A549 (cell line): ENCODE data around the gene CFAP410. TPM values are rescaled to one million over a fixed set of nuclear protein-coding genes. Genes with fewer than 3 reads are reported as not detected.

Experiments
- ATAC-seq, 2 experiments: fragments of 200-7000 bp in 1 of 2; fragments of >200 bp in 1 of 2; cut with Nextera tagmentation in 1 of 2; cut with Tn5 transposase in 1 of 2; 3 replicates each; pipeline versions ENCODE4 v1.8.0 to v1.9.1; 2018 to 2020; ENCODE audit warnings: mild to moderate bottlenecking in 1 of 2, moderate library complexity in 1 of 2
- CTCF ChIA-PET: fragments of 300-600 bp; sonication (Branson Sonifier 250); formaldehyde crosslinking; extraction: SDS; loops from one replicate; lab custom pipeline; 2021; ENCODE audit warnings: antibody characterized with exemption, inconsistent platforms; lab: Yijun Ruan, JAX
- POLR2A ChIA-PET: fragments of 350-600 bp; formaldehyde crosslinking; extraction: SDS; loops from one replicate; lab custom pipeline; 2021; ENCODE audit warnings: antibody characterized with exemption, inconsistent platforms; lab: Yijun Ruan, JAX
- DNase-seq, 2 experiments: peaks; one replicate each; pipeline versions ENCODE4 v3.0.0 to v3.0.0-alpha.2; 2011 to 2016; ENCODE audit warnings: low read depth in 1 of 2, low spot score in 1 of 2
- FAIRE-seq: peaks from 2 replicates; lab custom pipeline; 2011; peaks lifted over from hg19 to GRCh38; lab: Jason Lieb, UNC
- H3K27ac ChIP-seq, 2 experiments: fragments of >200 bp; sonication (Bioruptor Twin); formaldehyde crosslinking; 3 replicates each; pipeline ENCODE4 v1.5.1; 2016 to 2017
- H3K4me1 ChIP-seq: fragments of >200 bp; sonication (Bioruptor Twin); formaldehyde crosslinking; 3 replicates; pipeline ENCODE4 v1.6.1; 2016
- H3K4me2 ChIP-seq: fragments of >200 bp; sonication (Bioruptor Twin); formaldehyde crosslinking; 3 replicates; pipeline ENCODE4 v1.6.1; 2016
- H3K4me3 ChIP-seq: fragments of >200 bp; sonication (Bioruptor Twin); formaldehyde crosslinking; 3 replicates; pipeline ENCODE4 v1.5.1; 2016
- H3K9me3 ChIP-seq: fragments of >200 bp; sonication (Bioruptor Twin); formaldehyde crosslinking; 3 replicates; pipeline ENCODE4 v1.6.1; 2016
- CHD4 ChIP-seq: fragments of 200-600 bp; sonication (generic); IDR thresholded peaks from 2 replicates; pipeline ENCODE4 v1.6.1; 2016; ENCODE audit warnings: antibody characterized with exemption, mild to moderate bottlenecking, borderline replicate concordance
- ELK1 ChIP-seq: fragments of 150-350 bp; IDR thresholded peaks from 2 replicates; pipeline ENCODE4 v1.6.1; 2014; ENCODE audit warnings: low read depth, mild to moderate bottlenecking, low read length
- HEYL ChIP-seq: fragments of 250-450 bp; sonication (Bioruptor Pico); IDR thresholded peaks from 2 replicates; pipeline ENCODE4 v1.8.0; 2021; ENCODE audit warnings: mild to moderate bottlenecking, moderate library complexity
- HOXB5 ChIP-seq: fragments of 250-450 bp; sonication (Bioruptor Pico); IDR thresholded peaks from 2 replicates; pipeline ENCODE4 v1.5.0; 2020; ENCODE audit warnings: mild to moderate bottlenecking, moderate library complexity
- KDM1A ChIP-seq: fragments of 200-600 bp; sonication (generic); IDR thresholded peaks from 2 replicates; pipeline ENCODE4 v1.6.1; 2016; ENCODE audit warnings: low read depth, mild to moderate bottlenecking
- MAFK ChIP-seq: fragments of 450-650 bp; IDR thresholded peaks from 2 replicates; pipeline ENCODE4 v1.6.1; 2014; ENCODE audit not compliant: partially characterized antibody
- RARB ChIP-seq: fragments of 250-450 bp; sonication (Bioruptor Pico); IDR thresholded peaks from 2 replicates; pipeline ENCODE4 v1.8.0; 2021; ENCODE audit warnings: mild to moderate bottlenecking, moderate library complexity
- RNF2 ChIP-seq: fragments of 200-600 bp; sonication (generic); IDR thresholded peaks from 2 replicates; pipeline ENCODE4 v1.6.1; 2016; ENCODE audit warnings: low read depth, mild to moderate bottlenecking, antibody characterized with exemption, moderate library complexity, borderline replicate concordance
- TP53 ChIP-seq: fragments of 250-450 bp; sonication (Bioruptor Pico); IDR thresholded peaks from 2 replicates; pipeline ENCODE4 v1.5.0; 2021; ENCODE audit warnings: mild to moderate bottlenecking, moderate library complexity
- WGBS: methylation state at CpG from one replicate; pipeline ENCODE4 v1.1.6; 2017; ENCODE audit errors: missing lambda C conversion rate; 5-methylcytosine and 5-hydroxymethylcytosine counted together
- polyA plus RNA-seq, 4 experiments: library from polyadenylated mRNA; depleted of rRNA in 3 of 4; stranded (reverse); fragments of >200 nt; fragmentation: RNase III in 1 of 4; extraction: RNeasy Plus Mini Kit Qiagen cat#74134 plus additional on column Dnase treatment in 1 of 4; gene quantifications; 2 replicates in 3 of 4; 3 replicates in 1 of 4; pipeline ENCODE4 v1.2.3, GENCODE V29; 2011 to 2017
- TF ChIP-seq, protein P1 (sequence below): IDR thresholded peaks from 2 replicates; pipeline ENCODE4 v1.6.1; 2012; ENCODE audit warnings: low read depth, borderline replicate concordance
- TF ChIP-seq, protein P2 (sequence below): fragments of 200-600 bp; sonication (generic); IDR thresholded peaks from 2 replicates; pipeline ENCODE4 v1.6.1; 2016; ENCODE audit warnings: antibody characterized with exemption, mild to moderate bottlenecking, moderate library complexity
- TF ChIP-seq, protein P3 (sequence below): fragments of 450-650 bp; IDR thresholded peaks from 2 replicates; pipeline ENCODE4 v1.6.1; 2014; ENCODE audit warnings: antibody characterized with exemption
- TF ChIP-seq, protein P4 (sequence below): fragments of >200 bp; sonication (Bioruptor Twin); formaldehyde crosslinking; IDR thresholded peaks from 3 replicates; pipeline ENCODE4 v1.5.1; 2016

Gene CFAP410
- polyA plus RNA-seq, 2 of the 4 experiments (the other 2 are of a cell fraction) = 3.2 to 7.1 TPM

DNA sequence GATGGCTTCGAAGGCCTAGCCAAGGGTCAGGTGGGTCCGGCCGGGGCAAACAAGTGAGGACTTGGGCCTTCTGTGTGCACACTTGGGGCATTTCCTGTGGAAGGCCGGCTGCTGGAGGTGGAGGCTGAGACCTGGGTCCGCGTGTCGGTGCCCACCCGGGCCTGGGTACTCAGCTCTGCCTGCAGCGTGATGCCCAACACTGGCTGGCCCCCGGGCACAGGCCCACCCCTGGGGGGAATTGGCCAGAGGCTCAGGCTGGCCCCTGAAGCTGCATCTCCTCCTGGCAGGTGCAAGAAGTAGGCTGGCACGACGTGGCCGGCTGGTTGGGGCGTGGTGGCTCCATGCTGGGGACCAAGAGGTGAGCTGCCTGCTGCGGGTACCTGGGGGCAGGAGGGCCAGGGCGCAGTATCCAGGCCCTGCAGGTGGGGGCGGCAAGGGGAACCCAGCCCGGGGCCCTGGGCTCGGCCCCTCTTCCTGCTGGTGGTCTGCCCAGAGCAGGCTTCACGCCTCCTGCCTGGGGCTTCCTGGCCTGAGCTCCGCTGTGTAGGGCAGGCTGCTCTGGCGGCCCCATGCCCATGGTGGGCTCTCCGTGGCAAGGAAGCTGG, 17.2 kb downstream of the CFAP410 start (continued):
- TF ChIP-seq, protein P1, sequence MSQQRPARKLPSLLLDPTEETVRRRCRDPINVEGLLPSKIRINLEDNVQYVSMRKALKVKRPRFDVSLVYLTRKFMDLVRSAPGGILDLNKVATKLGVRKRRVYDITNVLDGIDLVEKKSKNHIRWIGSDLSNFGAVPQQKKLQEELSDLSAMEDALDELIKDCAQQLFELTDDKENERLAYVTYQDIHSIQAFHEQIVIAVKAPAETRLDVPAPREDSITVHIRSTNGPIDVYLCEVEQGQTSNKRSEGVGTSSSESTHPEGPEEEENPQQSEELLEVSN = no peak
- TF ChIP-seq, protein P2, sequence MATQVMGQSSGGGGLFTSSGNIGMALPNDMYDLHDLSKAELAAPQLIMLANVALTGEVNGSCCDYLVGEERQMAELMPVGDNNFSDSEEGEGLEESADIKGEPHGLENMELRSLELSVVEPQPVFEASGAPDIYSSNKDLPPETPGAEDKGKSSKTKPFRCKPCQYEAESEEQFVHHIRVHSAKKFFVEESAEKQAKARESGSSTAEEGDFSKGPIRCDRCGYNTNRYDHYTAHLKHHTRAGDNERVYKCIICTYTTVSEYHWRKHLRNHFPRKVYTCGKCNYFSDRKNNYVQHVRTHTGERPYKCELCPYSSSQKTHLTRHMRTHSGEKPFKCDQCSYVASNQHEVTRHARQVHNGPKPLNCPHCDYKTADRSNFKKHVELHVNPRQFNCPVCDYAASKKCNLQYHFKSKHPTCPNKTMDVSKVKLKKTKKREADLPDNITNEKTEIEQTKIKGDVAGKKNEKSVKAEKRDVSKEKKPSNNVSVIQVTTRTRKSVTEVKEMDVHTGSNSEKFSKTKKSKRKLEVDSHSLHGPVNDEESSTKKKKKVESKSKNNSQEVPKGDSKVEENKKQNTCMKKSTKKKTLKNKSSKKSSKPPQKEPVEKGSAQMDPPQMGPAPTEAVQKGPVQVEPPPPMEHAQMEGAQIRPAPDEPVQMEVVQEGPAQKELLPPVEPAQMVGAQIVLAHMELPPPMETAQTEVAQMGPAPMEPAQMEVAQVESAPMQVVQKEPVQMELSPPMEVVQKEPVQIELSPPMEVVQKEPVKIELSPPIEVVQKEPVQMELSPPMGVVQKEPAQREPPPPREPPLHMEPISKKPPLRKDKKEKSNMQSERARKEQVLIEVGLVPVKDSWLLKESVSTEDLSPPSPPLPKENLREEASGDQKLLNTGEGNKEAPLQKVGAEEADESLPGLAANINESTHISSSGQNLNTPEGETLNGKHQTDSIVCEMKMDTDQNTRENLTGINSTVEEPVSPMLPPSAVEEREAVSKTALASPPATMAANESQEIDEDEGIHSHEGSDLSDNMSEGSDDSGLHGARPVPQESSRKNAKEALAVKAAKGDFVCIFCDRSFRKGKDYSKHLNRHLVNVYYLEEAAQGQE = no peak

DNA sequence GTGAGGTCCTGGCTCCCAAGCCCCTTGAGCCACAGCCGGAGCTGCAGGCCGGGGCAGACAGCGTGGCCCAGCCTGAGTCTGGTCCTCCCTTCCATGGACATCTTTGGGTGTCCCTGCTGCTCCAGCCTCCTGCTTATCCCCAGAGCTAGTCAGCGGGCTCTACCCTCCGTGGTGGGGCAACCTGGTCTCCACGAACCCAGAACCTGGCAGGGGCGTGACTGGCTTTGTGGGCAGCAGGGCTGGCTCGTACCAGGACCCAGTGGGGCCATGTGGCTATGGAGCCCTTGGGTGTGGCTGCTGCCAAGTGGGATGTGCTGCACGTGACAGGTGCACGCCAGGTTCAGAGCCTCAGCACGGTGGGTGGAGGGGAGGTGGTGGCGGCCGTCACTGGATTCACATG, 18.3 kb downstream of the CFAP410 start:
- no peak for ATAC-seq
- 95% methylated on average over 11 of the region's 13 CpGs for WGBS
- Histone ChIP-seq H3K4me3 (no peak overlapping the region), H3K9me3 (no peaks in the 10 kb centered on the region), H3K27ac (no peak overlapping the region), H3K4me2 (no peak overlapping the region), H3K4me1 (no peaks in the 10 kb centered on the region)
- POLR2A ChIA-PET = no interaction called here
- no peak for FAIRE-seq
- TF ChIP-seq, protein P3, sequence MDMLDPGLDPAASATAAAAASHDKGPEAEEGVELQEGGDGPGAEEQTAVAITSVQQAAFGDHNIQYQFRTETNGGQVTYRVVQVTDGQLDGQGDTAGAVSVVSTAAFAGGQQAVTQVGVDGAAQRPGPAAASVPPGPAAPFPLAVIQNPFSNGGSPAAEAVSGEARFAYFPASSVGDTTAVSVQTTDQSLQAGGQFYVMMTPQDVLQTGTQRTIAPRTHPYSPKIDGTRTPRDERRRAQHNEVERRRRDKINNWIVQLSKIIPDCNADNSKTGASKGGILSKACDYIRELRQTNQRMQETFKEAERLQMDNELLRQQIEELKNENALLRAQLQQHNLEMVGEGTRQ = no peak
- TF ChIP-seq HEYL (CRISPR knock-in tag) (no peak), HOXB5 (CRISPR knock-in tag) (no peak), ELK1 (no peak), RNF2 (no peak), KDM1A (no peak)
- TF ChIP-seq, protein P4, sequence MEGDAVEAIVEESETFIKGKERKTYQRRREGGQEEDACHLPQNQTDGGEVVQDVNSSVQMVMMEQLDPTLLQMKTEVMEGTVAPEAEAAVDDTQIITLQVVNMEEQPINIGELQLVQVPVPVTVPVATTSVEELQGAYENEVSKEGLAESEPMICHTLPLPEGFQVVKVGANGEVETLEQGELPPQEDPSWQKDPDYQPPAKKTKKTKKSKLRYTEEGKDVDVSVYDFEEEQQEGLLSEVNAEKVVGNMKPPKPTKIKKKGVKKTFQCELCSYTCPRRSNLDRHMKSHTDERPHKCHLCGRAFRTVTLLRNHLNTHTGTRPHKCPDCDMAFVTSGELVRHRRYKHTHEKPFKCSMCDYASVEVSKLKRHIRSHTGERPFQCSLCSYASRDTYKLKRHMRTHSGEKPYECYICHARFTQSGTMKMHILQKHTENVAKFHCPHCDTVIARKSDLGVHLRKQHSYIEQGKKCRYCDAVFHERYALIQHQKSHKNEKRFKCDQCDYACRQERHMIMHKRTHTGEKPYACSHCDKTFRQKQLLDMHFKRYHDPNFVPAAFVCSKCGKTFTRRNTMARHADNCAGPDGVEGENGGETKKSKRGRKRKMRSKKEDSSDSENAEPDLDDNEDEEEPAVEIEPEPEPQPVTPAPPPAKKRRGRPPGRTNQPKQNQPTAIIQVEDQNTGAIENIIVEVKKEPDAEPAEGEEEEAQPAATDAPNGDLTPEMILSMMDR = no peak
- CTCF ChIA-PET = interaction anchor here (1.9 to 2.6 kb wide), 2 partner anchors 16 to 23 kb away, joined by 6 to 8 read pairs; no protein-coding TSS in a partner anchor
- no peak for DNase-seq

DNA sequence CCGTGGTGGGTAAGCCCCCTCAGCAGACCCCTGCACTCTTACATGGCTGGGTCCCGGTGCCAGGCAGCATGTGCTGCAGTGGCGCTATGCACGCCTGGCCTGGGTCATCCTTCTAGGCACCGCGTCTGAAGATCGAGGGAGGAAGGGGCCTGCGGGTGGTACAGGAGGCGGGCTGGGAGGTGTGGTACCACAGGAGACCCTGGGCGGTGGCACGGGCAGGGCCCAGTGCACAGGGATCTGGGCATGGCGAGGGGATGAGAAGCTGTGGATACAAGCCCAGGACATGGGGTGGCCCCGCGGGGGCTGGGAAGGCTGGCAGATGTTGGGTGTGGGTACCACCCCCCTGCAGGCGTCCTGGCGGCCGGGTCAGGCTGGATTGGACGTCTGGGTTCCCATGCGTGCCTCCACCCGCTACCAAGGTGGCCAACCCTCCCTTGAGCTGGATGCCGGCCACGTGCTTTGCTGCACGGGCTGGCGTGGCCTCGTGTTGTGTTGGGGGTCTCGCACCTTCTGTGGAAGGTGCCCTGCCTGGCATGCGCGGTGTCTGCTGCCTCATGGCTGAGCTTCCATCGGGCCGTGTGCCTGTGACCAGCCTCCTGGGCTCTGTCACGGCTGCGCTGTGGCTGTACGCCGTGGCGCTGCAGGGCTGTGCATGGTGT, 19.7 kb downstream of the CFAP410 start:
- H3K4me3 ChIP-seq = no peak overlapping the region
- no peaks in the 10 kb centered on the region for H3K9me3 ChIP-seq
- 79% methylated on average over 4 of the region's 35 CpGs for WGBS
- ChIA-PET CTCF (interaction anchor here (0.7 to 2.6 kb wide), 3 partner anchors 9 to 22 kb away, joined by 3 to 8 read pairs (median 6); no protein-coding TSS in a partner anchor), POLR2A (no interaction called here)
- ATAC-seq (no peak), DNase-seq (no peak), FAIRE-seq (no peak)
- no peaks in the 10 kb centered on the region for H3K4me1 ChIP-seq
- TF ChIP-seq TP53 (CRISPR knock-in tag) (no peak), MAFK (no peak), RARB (no peak), CHD4 (no peak), HOXB5 (CRISPR knock-in tag) (no peak), KDM1A (no peak)
- TF ChIP-seq, protein P1 = no peak
- TF ChIP-seq, protein P4 = no peak
- H3K27ac ChIP-seq = no peak overlapping the region
- H3K4me2 ChIP-seq = no peak overlapping the region
